GM19372 (cell line): ENCODE results near the gene ACE.

Source experiments
- ATAC-seq: cut with Tn5 transposase; IDR thresholded peaks from one replicate; pipeline ENCODE4 v1.9.1; 2021; ENCODE audit warnings: mild to moderate bottlenecking, low read depth, moderate library complexity; ENCODE audit not compliant: unreplicated experiment

The ACE gene

GRCh38 chr17:63512896-63513644 lies 36.2 kb downstream of the ACE start:
- ATAC-seq: no peak

- no peak for ATAC-seq
These were observed 37.6 kb downstream of the ACE start for GRCh38 chr17:63514477-63514876.

- ATAC-seq: no peak
These were observed 38.1 kb downstream of the ACE start for GRCh38 chr17:63514974-63515373.

GRCh38 chr17:63515426-63515825 lies 38.6 kb downstream of the ACE start:
- ATAC-seq: no peak

GRCh38 chr17:63516910-63517824 lies 40.3 kb downstream of the ACE start:
- no peak for ATAC-seq

- no peak for ATAC-seq
These were observed 41.1 kb downstream of the ACE start for GRCh38 chr17:63517825-63518534.

- ATAC-seq: no peak
These were observed 42.4 kb downstream of the ACE start for GRCh38 chr17:63519116-63519881.

GRCh38 chr17:63519972-63520882 lies 43.4 kb downstream of the ACE start:
- no peak for ATAC-seq

- no peak for ATAC-seq
These were observed 46.5 kb downstream of the ACE start, which contains the start of gene KCNH6 for GRCh38 chr17:63523253-63523855. KCNH6 (plus strand) TSS chr17:63523358; CDS start chr17:63523414, 56 bp downstream.

- ATAC-seq: no peak
These were observed 47.2 kb downstream of the ACE start for GRCh38 chr17:63524051-63524450.

GRCh38 chr17:63525190-63525946 lies 48.5 kb downstream of the ACE start:
- no peak for ATAC-seq

- ATAC-seq: no peak
These were observed 50.0 kb downstream of the ACE start for GRCh38 chr17:63526861-63527260.

GRCh38 chr17:63528183-63528582 lies 51.3 kb downstream of the ACE start:
- no peak for ATAC-seq

GRCh38 chr17:63529711-63530556 lies 53.1 kb downstream of the ACE start:
- ATAC-seq: no peak

GRCh38 chr17:63530557-63531021 lies 53.7 kb downstream of the ACE start:
- ATAC-seq: no peak

- ATAC-seq: no peak
These were observed 54.4 kb downstream of the ACE start for GRCh38 chr17:63531022-63531965.
